ENCODE results near the gene ISG20L2. TPM values are rescaled to one million over a fixed set of nuclear protein-coding genes. Genes with fewer than 3 reads are reported as not detected.

Gene ISG20L2
- total RNA-seq, 2 donors from 2014 or later = 19.4 to 34.4 TPM

GRCh38 chr1:156746728-156747631, 18.4 kb upstream of the ISG20L2 start:
- intact Hi-C loops (cut with DNase I) = no loop called here
- peak overlapping the region; percentile 96 to 97 for H3K27ac ChIP-seq
- TF ChIP-seq, protein P1, sequence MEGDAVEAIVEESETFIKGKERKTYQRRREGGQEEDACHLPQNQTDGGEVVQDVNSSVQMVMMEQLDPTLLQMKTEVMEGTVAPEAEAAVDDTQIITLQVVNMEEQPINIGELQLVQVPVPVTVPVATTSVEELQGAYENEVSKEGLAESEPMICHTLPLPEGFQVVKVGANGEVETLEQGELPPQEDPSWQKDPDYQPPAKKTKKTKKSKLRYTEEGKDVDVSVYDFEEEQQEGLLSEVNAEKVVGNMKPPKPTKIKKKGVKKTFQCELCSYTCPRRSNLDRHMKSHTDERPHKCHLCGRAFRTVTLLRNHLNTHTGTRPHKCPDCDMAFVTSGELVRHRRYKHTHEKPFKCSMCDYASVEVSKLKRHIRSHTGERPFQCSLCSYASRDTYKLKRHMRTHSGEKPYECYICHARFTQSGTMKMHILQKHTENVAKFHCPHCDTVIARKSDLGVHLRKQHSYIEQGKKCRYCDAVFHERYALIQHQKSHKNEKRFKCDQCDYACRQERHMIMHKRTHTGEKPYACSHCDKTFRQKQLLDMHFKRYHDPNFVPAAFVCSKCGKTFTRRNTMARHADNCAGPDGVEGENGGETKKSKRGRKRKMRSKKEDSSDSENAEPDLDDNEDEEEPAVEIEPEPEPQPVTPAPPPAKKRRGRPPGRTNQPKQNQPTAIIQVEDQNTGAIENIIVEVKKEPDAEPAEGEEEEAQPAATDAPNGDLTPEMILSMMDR (IDR thresholded peaks at IDR 0.05) = peak in 2 of 4 experiments; percentile 12 to 16
- no peak for TF ChIP-seq POLR2A (IDR thresholded peaks at IDR 0.05)
- peak; percentile 58 for TF ChIP-seq POLR2AphosphoS5 (IDR thresholded peaks at IDR 0.05)
- H3K36me3 ChIP-seq = peaks cover 4 to 20% of the 10 kb centered on the region in 2 donors
- peak overlapping the region; percentile 39 to 99 for H3K4me3 ChIP-seq
- WGBS = 2% methylated on average over 26 of the region's 29 CpGs
- peaks cover 26% of the 10 kb centered on the region for H3K4me1 ChIP-seq (replicated peaks)
- H3K9me3 ChIP-seq = no peaks in the 10 kb centered on the region
- peak; percentile 84 for DNase-seq (ENCODE audit: low spot score)
- H3K27me3 ChIP-seq (replicated peaks; ENCODE audit: insufficient read depth) = no peaks in the 10 kb centered on the region

- Histone ChIP-seq H3K4me1 (replicated peaks) (peaks cover 26% of the 10 kb centered on the region), H3K27me3 (replicated peaks; ENCODE audit: insufficient read depth) (no peaks in the 10 kb centered on the region), H3K4me3 (peak overlapping the region; percentile 39 to 99), H3K27ac (peak overlapping the region; percentile 96 to 97), H3K9me3 (no peaks in the 10 kb centered on the region), H3K36me3 (peaks cover 4 to 20% of the 10 kb centered on the region in 2 donors)
- TF ChIP-seq, protein P1 (IDR thresholded peaks at IDR 0.05) = no peak
- TF ChIP-seq POLR2A (IDR thresholded peaks at IDR 0.05) = no peak
- no peak for TF ChIP-seq POLR2AphosphoS5 (IDR thresholded peaks at IDR 0.05)
- 52% methylated on average over 9 of the region's 9 CpGs for WGBS
- intact Hi-C loops (cut with DNase I) = no loop called here
- DNase-seq (ENCODE audit: low spot score) = no peak
Measured at GRCh38 chr1:156746406-156746727, 17.8 kb upstream of the ISG20L2 start.

- peaks cover 4 to 20% of the 10 kb centered on the region in 2 donors for H3K36me3 ChIP-seq
- TF ChIP-seq, protein P1 (IDR thresholded peaks at IDR 0.05) = no peak
- TF ChIP-seq POLR2AphosphoS5 (IDR thresholded peaks at IDR 0.05) (no peak), POLR2A (IDR thresholded peaks at IDR 0.05) (no peak)
- intact Hi-C loops (cut with DNase I) = no loop called here
- no peak overlapping the region for H3K4me3 ChIP-seq
- no peak for DNase-seq (ENCODE audit: low spot score)
- no peaks in the 10 kb centered on the region for H3K9me3 ChIP-seq
- peaks cover 26% of the 10 kb centered on the region for H3K4me1 ChIP-seq (replicated peaks)
- H3K27me3 ChIP-seq (replicated peaks; ENCODE audit: insufficient read depth) = no peaks in the 10 kb centered on the region
- WGBS = 79% methylated on average over 3 of the region's 3 CpGs
- peak overlapping the region; percentile 96 to 97 for H3K27ac ChIP-seq
Measured at GRCh38 chr1:156745881-156746280, 17.3 kb upstream of the ISG20L2 start.

DNA sequence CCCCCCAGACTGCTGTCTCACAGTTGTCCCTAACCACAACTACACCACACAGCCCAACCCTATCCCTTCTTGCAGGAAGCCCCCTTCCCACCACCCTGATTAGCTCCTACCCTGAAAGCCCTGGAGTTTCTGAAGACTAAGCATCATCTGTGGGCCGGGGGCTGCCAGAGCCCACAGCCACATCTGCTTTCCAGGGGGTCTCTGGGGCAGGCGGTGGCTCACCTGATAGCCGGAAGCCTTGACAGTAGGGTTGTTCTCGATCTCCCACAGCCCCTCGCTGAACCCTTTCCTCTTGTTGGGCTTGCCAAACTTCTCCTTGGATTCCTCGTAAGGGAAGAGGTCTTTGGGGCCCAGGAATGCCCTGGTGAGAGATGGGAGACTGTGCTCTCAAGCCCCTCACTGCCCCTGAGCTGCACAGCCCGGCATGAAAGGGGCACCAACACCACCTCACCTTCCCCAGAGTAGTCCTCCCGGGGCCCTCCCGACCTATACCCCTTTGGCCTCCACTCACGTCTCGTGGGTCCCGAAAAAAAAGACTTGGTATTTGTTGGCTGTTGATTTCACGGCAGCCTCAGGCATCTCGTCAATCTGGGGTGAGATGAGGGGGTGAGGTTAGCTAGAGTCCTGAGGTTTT, 16.3 kb upstream of the ISG20L2 start:
- H3K4me1 ChIP-seq (replicated peaks) = peaks cover 26% of the 10 kb centered on the region
- 83% methylated on average over 14 of the region's 14 CpGs for WGBS
- intact Hi-C loops (cut with DNase I) = no loop called here

More for the DNA sequence above, 16.3 kb upstream of the ISG20L2 start:
- TF ChIP-seq POLR2A (IDR thresholded peaks at IDR 0.05) (no peak), POLR2AphosphoS5 (IDR thresholded peaks at IDR 0.05) (no peak)
- TF ChIP-seq, protein P1 (IDR thresholded peaks at IDR 0.05) = no peak
- Histone ChIP-seq H3K9me3 (no peaks in the 10 kb centered on the region), H3K27ac (peak overlapping the region in 1 of 2 donors; percentile 8), H3K4me3 (no peak overlapping the region), H3K27me3 (replicated peaks; ENCODE audit: insufficient read depth) (no peaks in the 10 kb centered on the region), H3K36me3 (peaks cover 4 to 20% of the 10 kb centered on the region in 2 donors)
- no peak for DNase-seq (ENCODE audit: low spot score)

All from prostate gland (tissue), 2 donors.